GM12801 (cell line): ENCODE results near the gene HAPLN1.

Experiments
- CTCF ChIP-seq: IDR thresholded peaks from one replicate; pipeline ENCODE4 v1.5.1; 2011; ENCODE audit warnings: control low read depth; ENCODE audit not compliant: insufficient read length; ENCODE audit errors: extremely low read depth

The HAPLN1 gene

DNA sequence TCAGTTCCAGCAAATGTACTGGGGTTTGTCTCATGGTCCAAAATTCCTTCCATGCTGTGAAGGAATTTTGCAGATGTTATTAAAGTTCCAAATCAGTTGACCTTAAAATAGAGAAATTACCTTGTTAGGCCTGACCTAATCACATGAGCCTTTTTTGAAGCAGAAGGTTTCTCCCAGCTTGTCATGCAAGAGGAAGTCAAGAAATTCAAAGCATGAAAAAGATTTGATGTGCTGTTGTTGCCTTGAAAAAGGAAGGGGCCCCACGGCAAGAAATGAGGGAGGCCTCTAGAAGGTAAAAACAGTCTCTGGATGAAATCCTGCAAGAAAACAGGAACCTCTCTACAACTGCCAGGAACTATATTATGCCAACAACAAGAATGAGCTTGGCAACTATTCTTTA is 24.2 kb upstream of the HAPLN1 start:
- no peak for TF ChIP-seq CTCF

DNA sequence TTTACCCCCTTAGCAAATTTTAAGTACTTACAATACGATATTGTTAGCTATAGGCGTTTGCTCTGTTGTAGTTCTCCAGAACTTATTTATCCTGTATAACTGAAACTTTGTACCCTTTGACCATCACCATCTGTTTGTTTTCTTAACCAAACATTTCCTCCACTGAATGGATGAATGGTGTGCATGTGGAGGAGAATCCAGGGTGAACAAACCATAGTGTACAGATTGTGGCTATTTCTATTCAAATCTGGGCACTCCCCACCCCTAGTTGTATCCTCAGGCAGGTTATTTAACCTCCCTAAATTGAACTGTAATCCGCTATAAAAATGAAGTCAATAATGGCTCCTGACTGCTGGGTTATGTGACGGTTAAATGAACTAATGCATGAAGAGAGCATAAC is 21.4 kb upstream of the HAPLN1 start:
- TF ChIP-seq CTCF = no peak

DNA sequence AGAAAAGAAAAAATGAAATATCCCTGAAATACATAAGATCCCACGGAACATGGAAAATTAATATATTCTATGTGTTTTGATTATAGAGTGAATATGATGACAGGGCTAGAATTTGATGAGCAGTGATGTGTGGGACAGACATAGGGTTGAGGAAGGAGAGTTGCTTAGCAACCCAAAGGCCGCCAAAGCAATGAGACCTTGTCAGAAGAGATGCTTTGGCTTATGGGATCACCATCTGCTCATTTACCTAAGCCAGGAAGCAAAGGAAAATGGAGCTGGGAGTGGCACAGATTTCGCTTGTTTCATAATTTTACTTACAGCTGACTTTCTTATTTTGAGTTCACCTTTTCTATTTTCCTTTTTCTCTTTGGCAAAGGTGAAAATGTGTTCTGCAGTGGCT is 20.9 kb upstream of the HAPLN1 start:
- TF ChIP-seq CTCF = no peak

- TF ChIP-seq CTCF = no peak
Observed at GRCh38 chr5:83740741-83741140, 20.1 kb upstream of the HAPLN1 start.

- no peak for TF ChIP-seq CTCF
Observed at GRCh38 chr5:83731638-83732037, 11.0 kb upstream of the HAPLN1 start.

DNA sequence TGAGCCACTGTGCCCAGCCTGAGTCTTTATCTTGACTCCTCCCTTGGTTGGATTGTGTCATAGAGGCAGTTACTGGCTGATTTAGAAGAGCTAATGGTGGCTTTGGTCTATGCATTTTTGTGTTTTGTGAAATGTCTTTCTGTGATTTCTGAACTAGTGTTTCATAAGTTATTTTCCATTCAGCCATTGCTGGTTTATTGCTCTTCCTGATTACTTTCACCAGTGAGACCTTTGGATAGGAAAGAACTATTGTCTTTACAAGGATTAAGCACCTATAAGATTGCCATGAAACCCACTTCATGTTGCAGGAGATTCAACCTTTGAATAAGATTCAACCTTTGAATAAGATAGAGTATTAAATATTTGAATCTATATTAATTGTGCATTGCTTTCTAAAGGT is 8.7 kb upstream of the HAPLN1 start:
- no peak for TF ChIP-seq CTCF

DNA sequence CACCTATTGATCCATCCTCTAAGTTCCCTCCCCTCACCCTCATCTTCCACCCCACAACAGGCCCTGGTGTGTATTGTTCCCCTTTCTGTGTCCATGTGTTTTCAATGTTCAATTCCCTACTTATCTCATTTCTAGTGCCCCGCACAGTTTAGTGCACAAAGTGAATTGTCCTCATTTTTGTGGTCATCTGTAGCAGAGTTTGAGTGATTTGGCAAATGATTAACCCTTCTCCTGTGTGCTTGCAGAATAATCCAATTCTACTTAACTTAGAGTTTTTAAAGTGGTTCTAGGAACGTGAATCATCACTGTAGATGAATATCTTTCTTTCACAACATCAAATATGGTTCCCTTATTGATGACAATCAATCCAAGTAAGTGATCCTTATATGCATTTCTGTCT is 6.3 kb upstream of the HAPLN1 start:
- TF ChIP-seq CTCF = no peak

DNA sequence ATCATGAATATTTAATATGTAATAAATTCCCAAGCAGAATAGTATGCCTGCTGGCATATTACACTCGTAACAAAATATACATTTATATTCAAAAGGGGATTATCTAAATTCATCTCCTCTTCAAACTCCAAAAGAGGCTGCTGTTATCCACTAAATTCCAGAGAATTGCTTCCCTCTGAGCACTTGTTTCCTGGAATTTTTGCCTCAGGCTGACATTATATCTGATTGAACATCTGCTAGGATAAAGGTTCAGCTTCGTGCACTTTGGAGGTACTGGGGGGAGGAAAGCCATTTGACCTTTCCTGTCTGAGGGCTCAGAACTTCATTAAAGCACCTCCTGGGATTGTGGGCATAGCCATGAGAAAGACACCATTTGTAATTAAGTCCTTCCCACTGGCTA is 4.3 kb upstream of the HAPLN1 start:
- no peak for TF ChIP-seq CTCF
